Esophagus mucosa (tissue), 1 donor: ENCODE data around the gene NRIP1. TPM values are rescaled to one million over a fixed set of nuclear protein-coding genes. Genes with fewer than 3 reads are reported as not detected.

Experiments used
- ATAC-seq: fragments of 200-7000 bp; cut with Tn5 transposase; one replicate; pipeline ENCODE4 v1.9.1; 2020
- total RNA-seq: library from RNA; stranded (reverse); gene quantifications from one replicate; pipeline ENCODE4 v1.2.4, GENCODE V29; 2023
- donor health status: DM: yes; HTN: yes; CAD: no.

Gene NRIP1
- 52.2 TPM for total RNA-seq

GRCh38 chr21:15064576-15065391 is at the start of gene NRIP1:
Gene NRIP1, minus strand, starts transcription at chr21:15065000. Its CDS starts 96,808 bp downstream, at chr21:14968192.
- ATAC-seq: peak; percentile 90

GRCh38 chr21:15112858-15113257 is 48.1 kb upstream of the NRIP1 start:
- no peak for ATAC-seq

- no peak for ATAC-seq
Measured at GRCh38 chr21:15108801-15109200, 44.0 kb upstream of the NRIP1 start.

- ATAC-seq: no peak
Measured at GRCh38 chr21:15104470-15104869, 39.7 kb upstream of the NRIP1 start.

- ATAC-seq: no peak
Measured at GRCh38 chr21:15098908-15099307, 34.1 kb upstream of the NRIP1 start.

GRCh38 chr21:15098181-15098580 is 33.4 kb upstream of the NRIP1 start:
- no peak for ATAC-seq

- no peak for ATAC-seq
Measured at GRCh38 chr21:15097580-15097979, 32.8 kb upstream of the NRIP1 start.

GRCh38 chr21:15096146-15096545 is 31.3 kb upstream of the NRIP1 start:
- ATAC-seq: no peak

- ATAC-seq: no peak
Measured at GRCh38 chr21:15095326-15095725, 30.5 kb upstream of the NRIP1 start.

- no peak for ATAC-seq
Measured at GRCh38 chr21:15094706-15095105, 29.9 kb upstream of the NRIP1 start.

GRCh38 chr21:15093216-15093615 is 28.4 kb upstream of the NRIP1 start:
- no peak for ATAC-seq

- ATAC-seq: no peak
Measured at GRCh38 chr21:15092745-15093144, 27.9 kb upstream of the NRIP1 start.

- ATAC-seq: no peak
Measured at GRCh38 chr21:15090390-15090789, 25.6 kb upstream of the NRIP1 start.

GRCh38 chr21:15088488-15088887 is 23.7 kb upstream of the NRIP1 start:
- no peak for ATAC-seq

- ATAC-seq: no peak
Measured at GRCh38 chr21:15084668-15085067, 19.9 kb upstream of the NRIP1 start.

- no peak for ATAC-seq
Measured at GRCh38 chr21:15080526-15080925, 15.7 kb upstream of the NRIP1 start.

GRCh38 chr21:15079269-15079668 is 14.5 kb upstream of the NRIP1 start:
- no peak for ATAC-seq

- ATAC-seq: no peak
Measured at GRCh38 chr21:15078180-15078579, 13.4 kb upstream of the NRIP1 start.

- ATAC-seq: no peak
Measured at GRCh38 chr21:15077529-15078145, 12.8 kb upstream of the NRIP1 start.

- no peak for ATAC-seq
Measured at GRCh38 chr21:15076730-15077129, 11.9 kb upstream of the NRIP1 start.

- no peak for ATAC-seq
Measured at GRCh38 chr21:15071009-15071408, 6.2 kb upstream of the NRIP1 start.

GRCh38 chr21:15066123-15066575 is 1.3 kb upstream of the NRIP1 start:
- ATAC-seq: no peak

GRCh38 chr21:15065392-15066122 is 757 bp upstream of the NRIP1 start:
- ATAC-seq: peak; percentile 46
